Smooth muscle cell (in vitro differentiated cells): ENCODE results near the gene DCAF6. TPM values are rescaled to one million over a fixed set of nuclear protein-coding genes. Genes with fewer than 3 reads are reported as not detected.

ENCODE experiments used
- DNase-seq: peaks from one replicate; lab custom pipeline; 2025; ENCODE audit not compliant: unreplicated experiment; lab: John Stamatoyannopoulos, UW
- H2AFZ ChIP-seq: fragments of 200-600 bp; sonication (generic); 2 replicates; pipeline ENCODE4 v1.6.0; 2016; ENCODE audit warnings: antibody characterized with exemption, low read depth, mild to moderate bottlenecking
- H3F3A ChIP-seq: fragments of 200-600 bp; sonication (generic); 2 replicates; pipeline ENCODE4 v1.6.0; 2017; ENCODE audit warnings: antibody characterized with exemption, low read depth
- H3K27ac ChIP-seq: fragments of 200-600 bp; sonication (generic); 2 replicates; pipeline ENCODE4 v1.5.1; 2016; ENCODE audit warnings: low read depth, mild to moderate bottlenecking
- H3K27me3 ChIP-seq: fragments of 200-600 bp; sonication (generic); 2 replicates; pipeline ENCODE4 v1.6.1; 2016; ENCODE audit warnings: low read depth, mild to moderate bottlenecking
- H3K36me3 ChIP-seq: fragments of 200-600 bp; sonication (generic); 2 replicates; pipeline ENCODE4 v1.5.1; 2016; ENCODE audit warnings: low read depth
- H3K4me1 ChIP-seq: fragments of 200-600 bp; sonication (generic); 2 replicates; pipeline ENCODE4 v1.5.1; 2016; ENCODE audit warnings: low read depth
- H3K4me2 ChIP-seq: fragments of 200-600 bp; sonication (generic); 2 replicates; pipeline ENCODE4 v1.6.0; 2016; ENCODE audit warnings: mild to moderate bottlenecking
- H3K4me3 ChIP-seq: fragments of 200-600 bp; sonication (generic); 2 replicates; pipeline ENCODE4 v1.5.1; 2016; ENCODE audit warnings: mild to moderate bottlenecking
- H3K79me2 ChIP-seq: fragments of 200-600 bp; sonication (generic); 2 replicates; pipeline ENCODE4 v1.6.0; 2016; ENCODE audit warnings: low read depth, mild to moderate bottlenecking
- H3K9ac ChIP-seq: fragments of 200-600 bp; sonication (generic); 2 replicates; pipeline ENCODE4 v1.6.0; 2016; ENCODE audit warnings: low read depth
- H3K9me3 ChIP-seq: fragments of 200-600 bp; sonication (generic); replicated peaks from 2 replicates; pipeline ENCODE4 v1.5.1; 2016; ENCODE audit warnings: low read depth
- H4K20me1 ChIP-seq: fragments of 200-600 bp; sonication (generic); 2 replicates; pipeline ENCODE4 v1.6.0; 2016; ENCODE audit warnings: low read depth
- WGBS: methylation state at CpG from one replicate; pipeline ENCODE4 v1.1.7; 2016; ENCODE audit warnings: low lambda C conversion rate; 5-methylcytosine and 5-hydroxymethylcytosine counted together
- polyA plus RNA-seq: library from polyadenylated mRNA; unstranded; fragments of >200 nt; fragmentation: Nextera tagmentation; extraction: Ambion mirVana; gene quantifications from 2 replicates; pipeline ENCODE4 v1.2.1, GENCODE V29; 2016
- total RNA-seq: library from RNA; depleted of rRNA; stranded (reverse); fragments of >200 nt; gene quantifications from 2 replicates; pipeline ENCODE4 v1.2.3, GENCODE V29; 2014
- TF ChIP-seq, protein P1 (sequence below): fragments of 200-600 bp; sonication (generic); IDR thresholded peaks from 2 replicates; pipeline ENCODE4 v1.5.1; 2017; ENCODE audit warnings: borderline replicate concordance, mild to moderate bottlenecking, antibody characterized with exemption; ENCODE audit not compliant: insufficient read depth, poor library complexity, severe bottlenecking

Gene DCAF6
- total and polyA plus RNA-seq, 2 experiments from 2014 or later, result 27.4 to 34.9 TPM

- Histone ChIP-seq H3K4me1 (no peaks in the 10 kb centered on the region), H2AFZ (no peak overlapping the region), H3K9me3 (no peaks in the 10 kb centered on the region), H3K36me3 (peaks cover 8% of the 10 kb centered on the region), H3K4me3 (no peak overlapping the region), H4K20me1 (peaks cover 8% of the 10 kb centered on the region), H3K27me3 (no peaks in the 10 kb centered on the region), H3K27ac (no peak overlapping the region), H3F3A (no peaks in the 10 kb centered on the region), H3K9ac (no peak overlapping the region), H3K4me2 (no peak overlapping the region), H3K79me2 (no peaks in the 10 kb centered on the region)
- TF ChIP-seq, protein P1, sequence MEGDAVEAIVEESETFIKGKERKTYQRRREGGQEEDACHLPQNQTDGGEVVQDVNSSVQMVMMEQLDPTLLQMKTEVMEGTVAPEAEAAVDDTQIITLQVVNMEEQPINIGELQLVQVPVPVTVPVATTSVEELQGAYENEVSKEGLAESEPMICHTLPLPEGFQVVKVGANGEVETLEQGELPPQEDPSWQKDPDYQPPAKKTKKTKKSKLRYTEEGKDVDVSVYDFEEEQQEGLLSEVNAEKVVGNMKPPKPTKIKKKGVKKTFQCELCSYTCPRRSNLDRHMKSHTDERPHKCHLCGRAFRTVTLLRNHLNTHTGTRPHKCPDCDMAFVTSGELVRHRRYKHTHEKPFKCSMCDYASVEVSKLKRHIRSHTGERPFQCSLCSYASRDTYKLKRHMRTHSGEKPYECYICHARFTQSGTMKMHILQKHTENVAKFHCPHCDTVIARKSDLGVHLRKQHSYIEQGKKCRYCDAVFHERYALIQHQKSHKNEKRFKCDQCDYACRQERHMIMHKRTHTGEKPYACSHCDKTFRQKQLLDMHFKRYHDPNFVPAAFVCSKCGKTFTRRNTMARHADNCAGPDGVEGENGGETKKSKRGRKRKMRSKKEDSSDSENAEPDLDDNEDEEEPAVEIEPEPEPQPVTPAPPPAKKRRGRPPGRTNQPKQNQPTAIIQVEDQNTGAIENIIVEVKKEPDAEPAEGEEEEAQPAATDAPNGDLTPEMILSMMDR, result no peak
- DNase-seq, result no peak
- WGBS, result 82% methylated on average over 1 of the region's 1 CpG
Observed at GRCh38 chr1:168019407-168019806, 82.9 kb downstream of the DCAF6 start.

GRCh38 chr1:168031198-168031597 is 94.7 kb downstream of the DCAF6 start:
- Histone ChIP-seq H3K9me3 (no peaks in the 10 kb centered on the region), H3K4me1 (no peaks in the 10 kb centered on the region), H3K27me3 (no peaks in the 10 kb centered on the region), H3K9ac (no peak overlapping the region), H3K36me3 (no peaks in the 10 kb centered on the region), H3K79me2 (no peaks in the 10 kb centered on the region), H4K20me1 (no peaks in the 10 kb centered on the region), H3F3A (no peaks in the 10 kb centered on the region), H2AFZ (no peak overlapping the region), H3K4me2 (no peak overlapping the region), H3K27ac (no peak overlapping the region), H3K4me3 (no peak overlapping the region)
- no peak for DNase-seq
- 95% methylated on average over 5 of the region's 5 CpGs for WGBS
- TF ChIP-seq, protein P1, result no peak

GRCh38 chr1:168031627-168032026 is 95.1 kb downstream of the DCAF6 start:
- no peaks in the 10 kb centered on the region for H4K20me1 ChIP-seq
- H3K4me3 ChIP-seq, result no peak overlapping the region
- no peaks in the 10 kb centered on the region for H3K79me2 ChIP-seq
- no peaks in the 10 kb centered on the region for H3K9me3 ChIP-seq
- no peak overlapping the region for H2AFZ ChIP-seq
- no peaks in the 10 kb centered on the region for H3K36me3 ChIP-seq
- WGBS, result 97% methylated on average over 4 of the region's 4 CpGs
- no peaks in the 10 kb centered on the region for H3F3A ChIP-seq
- no peak overlapping the region for H3K27ac ChIP-seq
- H3K27me3 ChIP-seq, result no peaks in the 10 kb centered on the region
- TF ChIP-seq, protein P1, result no peak
- H3K4me2 ChIP-seq, result no peak overlapping the region
- H3K9ac ChIP-seq, result no peak overlapping the region
- no peaks in the 10 kb centered on the region for H3K4me1 ChIP-seq
- DNase-seq, result no peak

GRCh38 chr1:168032029-168032428 is 95.5 kb downstream of the DCAF6 start:
- Histone ChIP-seq H3F3A (no peaks in the 10 kb centered on the region), H3K4me1 (no peaks in the 10 kb centered on the region), H3K9ac (no peak overlapping the region), H3K36me3 (no peaks in the 10 kb centered on the region), H3K79me2 (no peaks in the 10 kb centered on the region), H3K27ac (no peak overlapping the region), H3K4me2 (no peak overlapping the region), H3K9me3 (no peaks in the 10 kb centered on the region), H2AFZ (no peak overlapping the region), H4K20me1 (no peaks in the 10 kb centered on the region), H3K4me3 (no peak overlapping the region), H3K27me3 (no peaks in the 10 kb centered on the region)
- DNase-seq, result no peak
- 100% methylated on average over 1 of the region's 1 CpG for WGBS
- TF ChIP-seq, protein P1, result no peak
